NCI-H128 (cell line): ENCODE measurements around the gene BRAT1.
"Not testable (repeated sequence)": the region's sequence is repeated elsewhere in the genome, so short reads cannot be mapped to it uniquely, and the experiment has no call there.

ENCODE experiments used
- DNase-seq: peaks from one replicate; lab custom pipeline; 2025; ENCODE audit not compliant: unreplicated experiment; lab: John Stamatoyannopoulos, UW

BRAT1 gene

DNA sequence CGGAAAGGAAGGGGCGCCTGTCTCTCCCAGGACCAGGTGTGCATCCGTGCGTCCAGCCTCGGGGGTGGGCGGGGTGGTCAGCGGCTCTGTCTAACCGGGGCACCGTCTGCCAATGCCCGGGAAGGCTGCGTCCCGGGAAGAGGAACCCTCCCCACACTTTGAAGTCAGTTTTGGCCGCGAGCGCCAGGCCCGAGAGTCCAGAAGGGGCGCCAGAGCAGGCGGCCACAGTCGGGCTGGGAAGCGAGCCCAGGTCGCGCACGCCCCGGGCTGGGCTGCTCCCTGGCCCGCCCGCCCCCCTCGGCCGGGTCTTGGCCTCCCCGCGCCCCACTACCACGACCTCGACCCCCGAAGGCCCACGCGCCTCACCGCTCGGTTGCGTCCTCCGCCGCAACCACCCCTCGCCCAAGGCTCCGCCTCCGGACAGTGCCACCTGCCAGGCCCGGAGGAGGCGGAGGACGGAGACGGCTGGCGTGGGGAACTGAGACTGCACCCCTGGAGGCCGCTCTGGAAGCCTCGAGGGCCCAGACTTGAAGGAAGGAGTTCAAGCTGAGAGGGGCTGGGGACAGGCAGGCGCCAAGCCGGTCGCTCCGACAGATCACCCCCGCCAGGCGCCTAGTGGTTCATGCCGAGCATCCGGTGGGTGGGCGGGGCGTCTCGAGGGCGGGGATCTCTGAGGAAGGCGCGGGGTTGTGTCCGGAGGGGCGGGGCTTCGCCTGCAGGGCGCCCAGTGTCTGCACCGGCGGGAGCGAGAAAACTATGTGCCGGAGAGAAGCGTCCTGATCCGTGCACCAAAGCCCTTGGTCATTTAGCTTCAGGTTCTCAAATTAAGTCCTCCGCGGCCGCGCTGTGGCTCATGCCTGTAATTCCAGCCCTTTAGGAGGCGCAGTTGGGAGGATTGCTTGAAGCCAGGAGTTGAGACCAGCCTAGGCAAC, at the start of gene BRAT1:
BRAT1 (minus strand) TSS at position 404 of the 932 bp plus-strand sequence. CDS start 1,093 bp downstream, outside the sequence.
- peak; percentile 78 for DNase-seq

DNA sequence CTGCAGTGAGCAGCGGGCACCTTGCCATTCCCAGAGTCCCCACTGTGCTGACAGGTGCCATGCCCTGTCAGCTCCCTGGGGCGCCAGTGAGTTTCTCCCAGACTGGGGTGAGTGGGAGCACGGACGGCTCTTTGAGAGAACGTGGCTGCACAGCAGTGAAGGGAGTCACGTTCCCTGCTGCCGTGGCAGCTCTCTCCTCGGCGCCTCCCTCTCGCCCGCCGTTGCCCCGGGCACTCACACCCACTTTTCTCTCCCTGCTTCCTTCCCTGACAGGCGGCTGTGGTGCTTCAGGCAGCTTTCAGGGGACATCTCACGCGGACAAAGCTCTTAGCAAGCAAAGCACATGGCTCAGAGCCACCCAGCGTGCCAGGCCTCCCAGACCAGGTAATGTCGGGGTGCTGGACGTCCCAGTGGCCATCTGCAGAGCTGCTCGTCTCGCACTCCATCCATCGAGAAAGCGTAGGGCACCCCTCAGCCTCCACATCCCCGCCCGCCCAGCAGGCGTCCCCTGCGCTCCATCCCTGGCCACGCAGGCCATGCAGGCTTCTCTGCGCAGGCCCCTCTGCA, 49.4 kb upstream of the BRAT1 start:
- no peak for DNase-seq

DNA sequence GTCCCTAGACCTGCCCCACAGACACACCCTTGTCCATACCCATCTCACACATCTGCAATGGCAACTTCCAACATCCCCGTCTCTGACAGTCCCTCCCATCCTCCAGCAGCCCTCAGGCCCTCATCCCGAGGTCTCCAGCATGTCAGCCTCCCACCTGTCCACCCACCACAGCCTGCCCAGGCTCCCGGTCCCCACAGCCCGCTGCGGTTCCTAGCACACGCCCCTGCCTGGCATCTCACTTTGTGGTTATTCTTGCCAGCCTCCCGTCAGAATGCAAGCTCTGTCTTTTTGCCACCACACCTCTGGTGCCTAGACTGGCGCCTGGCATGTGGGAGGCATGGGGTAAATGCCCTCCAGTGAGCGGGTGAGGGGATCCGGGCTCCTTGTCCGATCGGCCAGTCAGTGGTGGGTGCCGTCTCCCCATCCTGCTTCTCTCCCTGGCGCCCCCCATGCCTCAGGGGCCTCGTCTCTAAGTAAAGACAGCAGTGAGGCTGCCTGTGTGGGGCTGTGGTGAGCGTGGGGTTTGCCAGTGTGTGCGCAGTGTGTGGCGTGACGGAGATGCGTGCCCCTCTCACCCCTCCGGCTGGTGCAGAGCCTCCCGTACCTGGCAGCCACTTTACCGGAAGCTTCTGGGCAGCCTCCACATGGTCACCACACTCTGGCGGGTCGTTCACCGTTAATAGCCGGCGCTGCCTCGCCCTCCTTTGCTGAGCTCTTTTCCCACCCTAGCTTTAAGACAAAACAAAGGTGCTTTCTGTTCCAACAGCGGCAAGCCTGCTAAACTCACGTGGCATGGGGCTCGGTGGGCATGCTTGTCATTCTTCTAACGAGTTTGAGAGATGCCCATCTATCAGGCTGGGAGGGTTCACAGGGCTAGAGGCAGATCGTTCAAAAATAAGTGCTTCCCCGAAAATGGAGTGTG, 48.0 kb upstream of the BRAT1 start:
- DNase-seq, result no peak

DNA sequence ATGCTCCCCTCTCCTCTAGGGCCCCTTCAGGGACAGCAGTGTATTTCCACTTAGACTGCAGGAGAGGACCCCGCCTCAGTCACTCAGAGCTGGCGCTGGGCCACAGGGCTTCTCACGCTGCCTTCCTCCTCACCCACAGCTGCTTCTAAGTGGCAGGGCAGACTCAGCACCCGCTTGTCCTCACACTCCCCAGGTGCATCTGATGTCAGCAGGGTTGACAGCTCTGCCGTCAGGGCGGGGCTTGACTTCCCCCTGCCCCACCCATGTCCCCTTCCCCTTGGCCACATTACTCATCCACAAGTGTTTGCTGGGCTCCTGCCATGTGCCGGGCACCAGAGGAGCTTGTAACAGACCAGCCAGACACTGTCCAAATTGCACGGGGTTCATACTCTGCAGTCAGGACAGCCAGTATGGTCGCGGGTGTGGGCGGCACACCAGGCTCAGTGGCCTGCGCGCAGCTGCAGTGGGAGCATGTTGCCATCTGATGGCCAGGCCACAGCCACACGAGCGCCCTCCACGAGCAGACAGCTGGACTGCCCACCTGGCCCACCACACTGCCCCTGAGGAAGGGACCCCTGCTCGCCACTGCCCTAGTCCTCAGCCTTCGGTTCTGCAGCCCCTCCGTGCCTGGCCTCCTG, 47.2 kb upstream of the BRAT1 start:
- no peak for DNase-seq

DNA sequence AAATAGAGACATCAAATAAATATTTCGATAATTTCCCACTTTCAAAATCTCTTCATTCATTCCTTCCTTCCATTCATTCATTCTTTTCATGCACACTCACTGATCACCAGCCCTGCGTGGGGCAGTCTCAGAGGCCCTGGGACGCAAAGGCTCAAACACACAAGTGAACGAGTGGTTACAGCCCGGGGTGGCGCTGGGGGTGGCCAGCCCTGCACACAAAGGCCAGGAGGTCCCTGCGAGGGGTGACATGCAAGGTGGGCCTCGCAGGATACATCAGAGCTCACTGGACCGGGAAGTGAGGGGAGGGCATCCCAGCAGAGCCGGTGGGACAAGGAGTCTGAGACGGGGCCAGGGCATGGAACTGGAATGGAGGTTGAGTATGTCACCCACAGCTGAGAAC, 46.6 kb upstream of the BRAT1 start:
- no peak for DNase-seq

DNA sequence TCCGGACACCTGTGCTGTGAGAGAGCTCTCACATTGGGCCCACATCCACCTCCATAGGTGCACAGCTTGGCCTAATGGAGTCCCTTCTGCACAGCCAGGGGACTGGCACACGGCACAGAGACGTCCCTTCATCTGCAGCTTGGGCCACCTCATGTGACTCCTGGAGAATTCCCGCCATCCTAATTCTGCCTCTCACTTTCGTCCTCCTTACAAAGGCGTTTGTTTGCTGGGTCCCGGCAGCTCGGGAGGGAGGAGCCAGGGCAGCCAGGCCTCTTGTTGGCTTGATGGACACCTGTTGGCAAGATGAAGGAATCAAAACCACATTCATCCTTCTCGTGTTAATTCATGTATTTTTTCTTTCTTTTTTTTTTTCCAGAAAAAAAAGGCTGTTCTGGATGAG, 45.7 kb upstream of the BRAT1 start:
- no peak for DNase-seq

DNA sequence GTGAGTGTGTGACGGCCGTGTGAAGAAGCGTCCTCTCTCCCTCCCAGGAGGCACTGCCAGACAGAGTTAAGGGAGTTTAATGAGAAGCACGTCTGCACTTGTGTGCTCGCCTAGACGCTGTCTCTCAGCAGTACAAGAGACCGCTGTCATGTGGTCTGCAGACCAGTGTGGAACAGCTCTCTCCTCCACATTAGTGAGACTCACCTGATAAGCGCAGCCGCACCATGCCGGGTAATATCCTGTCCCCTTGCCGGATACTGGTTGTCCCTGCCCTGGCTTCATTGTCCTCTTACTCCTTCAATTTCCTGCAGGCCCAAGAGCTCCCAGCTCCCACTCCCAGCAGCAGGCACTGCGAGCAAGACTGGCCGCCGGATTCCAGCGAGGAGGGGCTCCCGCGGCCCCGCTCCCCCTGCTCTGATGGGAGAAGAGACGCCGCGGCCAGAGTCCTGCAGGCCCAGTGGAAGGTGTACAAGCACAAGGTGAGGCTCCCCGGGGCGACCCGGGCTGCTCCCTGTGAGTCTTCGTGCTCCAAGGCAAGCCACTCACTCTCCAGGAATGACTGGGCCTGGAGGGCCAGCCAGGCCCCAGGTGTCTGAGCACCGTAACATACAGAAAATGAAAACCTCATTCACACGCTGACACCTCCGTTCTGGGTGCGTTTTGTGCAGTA, 43.0 kb upstream of the BRAT1 start:
- DNase-seq, result no peak

DNA sequence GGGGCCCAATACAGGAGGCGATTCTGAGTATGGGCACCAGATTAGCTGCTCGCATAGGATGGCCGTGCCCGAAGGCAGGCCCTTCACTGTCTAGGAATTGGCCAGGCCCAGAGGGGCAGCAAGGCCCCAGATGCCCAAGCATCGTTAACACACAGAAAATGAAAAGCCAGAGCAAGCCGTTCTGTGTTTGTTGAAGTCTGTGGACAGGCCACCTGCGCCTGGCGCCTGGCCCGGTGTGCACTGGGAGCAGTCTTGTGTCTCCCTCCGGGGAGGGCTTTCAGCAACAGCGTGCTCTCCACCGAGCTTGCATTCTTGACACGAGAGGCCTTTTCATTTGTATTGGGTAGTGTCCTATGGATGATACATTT, 41.9 kb upstream of the BRAT1 start:
- no peak for DNase-seq

DNA sequence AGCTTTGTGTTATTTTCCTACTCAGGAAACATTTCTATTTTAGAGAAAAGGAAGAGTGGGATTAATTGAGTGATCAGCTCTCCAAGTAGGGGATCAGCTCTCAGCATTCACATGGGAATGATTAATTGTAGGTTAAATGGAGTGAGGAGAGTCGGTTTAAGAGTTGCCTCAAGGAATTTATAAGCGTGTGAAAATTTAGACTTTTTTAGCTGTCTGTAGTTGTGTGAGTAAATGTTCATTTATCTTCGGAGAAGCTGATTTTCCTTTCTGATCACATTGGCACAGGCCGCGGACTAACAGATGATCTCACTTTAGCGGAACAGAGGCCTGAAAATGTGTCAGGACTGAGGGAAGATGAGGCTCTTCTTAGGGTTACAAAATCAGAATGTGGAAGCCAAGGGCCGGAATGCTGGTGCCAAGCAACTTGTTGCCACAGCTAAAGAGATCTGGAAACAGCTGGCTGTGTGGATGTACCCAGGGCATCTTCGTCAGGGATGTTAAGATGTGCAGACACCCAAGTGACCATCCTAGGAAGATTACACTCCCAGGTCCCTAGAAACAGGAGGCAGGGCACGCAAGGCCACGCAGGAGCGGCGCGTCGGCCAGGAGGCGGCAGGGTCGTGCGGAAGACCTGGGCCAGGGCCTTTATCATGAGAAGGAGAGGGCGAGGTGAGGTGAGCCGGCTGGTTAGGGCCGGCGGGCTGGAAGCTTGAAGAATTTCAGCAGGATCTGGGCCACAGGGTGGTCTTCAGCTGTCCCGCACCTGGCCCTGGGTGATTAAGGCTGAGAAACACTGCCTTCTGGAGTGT, 41.3 kb upstream of the BRAT1 start:
- DNase-seq, result no peak

DNA sequence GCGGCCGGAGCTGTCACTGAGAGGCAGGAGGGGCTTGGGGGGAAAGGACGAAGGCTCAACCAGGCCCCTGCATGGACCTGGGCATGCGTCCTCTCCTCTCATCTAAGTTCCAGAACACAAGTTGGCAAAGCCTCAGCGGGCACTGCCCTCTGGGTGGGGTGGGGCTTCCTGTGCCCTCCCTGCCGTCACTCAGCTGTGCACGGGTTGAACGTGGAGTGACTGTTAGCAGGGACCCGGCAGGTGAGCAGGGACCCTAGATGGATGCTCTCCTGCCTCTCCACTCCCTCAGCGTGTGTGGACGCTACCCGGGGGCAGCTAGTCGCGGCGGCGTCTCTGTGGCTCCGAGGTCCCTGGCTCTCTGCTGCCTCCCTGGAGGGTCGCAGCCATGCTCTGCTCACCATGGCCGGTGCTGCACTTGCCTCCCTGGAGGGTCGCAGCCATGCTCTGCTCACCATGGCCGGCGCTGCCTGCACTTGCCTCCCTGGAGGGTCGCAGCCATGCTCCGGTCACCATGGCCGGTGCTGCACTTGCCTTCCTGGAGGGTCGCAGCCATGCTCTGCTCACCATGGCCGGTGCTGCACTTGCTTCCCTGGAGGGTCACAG, 40.0 kb upstream of the BRAT1 start:
- DNase-seq, result no peak

DNA sequence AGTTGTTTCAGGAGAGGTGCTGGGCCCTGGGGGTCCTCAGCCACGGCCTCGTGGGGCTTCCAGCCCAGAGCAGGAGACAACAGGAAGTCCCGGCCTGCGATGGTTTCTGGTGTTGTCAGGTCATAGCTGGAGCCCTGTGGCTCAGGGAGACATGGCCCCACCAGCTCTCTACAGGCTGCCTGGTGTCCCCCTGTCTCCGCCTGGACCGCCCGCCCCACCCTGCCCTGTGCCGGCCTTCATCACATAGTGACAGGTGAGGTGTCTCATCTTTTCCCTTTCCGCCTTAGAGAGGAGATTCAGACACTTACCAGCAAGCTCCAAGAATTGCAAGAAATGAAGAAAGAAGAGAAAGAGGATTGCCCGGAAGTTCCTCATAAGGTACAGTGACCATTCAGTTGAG, 39.3 kb upstream of the BRAT1 start:
- no peak for DNase-seq

DNA sequence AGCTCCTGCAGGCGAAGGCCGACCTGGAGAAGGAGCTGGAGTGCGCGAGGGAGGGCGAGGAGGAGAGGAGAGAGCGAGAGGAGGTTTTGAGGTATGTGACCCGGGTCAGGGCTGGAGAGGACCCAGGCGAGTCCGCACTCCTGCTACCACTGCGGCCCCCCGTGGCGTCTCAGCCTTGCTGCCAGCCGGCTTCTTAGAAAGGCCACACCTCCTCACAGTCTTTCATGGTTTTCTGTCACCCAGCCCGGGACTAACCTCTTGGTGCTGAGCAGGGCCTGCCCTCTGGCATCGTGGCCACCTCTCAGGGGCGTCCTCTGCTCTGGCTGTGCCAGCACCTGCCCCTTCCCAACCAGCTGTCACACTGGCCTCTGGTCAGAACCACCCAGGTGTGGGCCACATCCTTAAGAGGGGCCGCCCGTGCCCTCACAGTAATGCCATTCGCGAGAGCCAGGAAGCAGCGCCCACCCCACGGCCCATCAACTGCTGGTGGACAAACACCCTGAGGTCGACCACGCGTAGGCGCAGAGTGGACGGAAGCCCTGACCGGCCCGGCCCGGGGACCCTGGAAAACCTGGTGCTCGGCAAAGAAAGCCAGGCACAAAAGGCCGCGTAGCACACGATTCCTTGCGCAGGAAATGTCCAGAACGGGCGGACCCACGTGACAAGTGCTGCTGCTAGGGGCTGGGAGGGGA, 37.9 kb upstream of the BRAT1 start:
- no peak for DNase-seq

DNA sequence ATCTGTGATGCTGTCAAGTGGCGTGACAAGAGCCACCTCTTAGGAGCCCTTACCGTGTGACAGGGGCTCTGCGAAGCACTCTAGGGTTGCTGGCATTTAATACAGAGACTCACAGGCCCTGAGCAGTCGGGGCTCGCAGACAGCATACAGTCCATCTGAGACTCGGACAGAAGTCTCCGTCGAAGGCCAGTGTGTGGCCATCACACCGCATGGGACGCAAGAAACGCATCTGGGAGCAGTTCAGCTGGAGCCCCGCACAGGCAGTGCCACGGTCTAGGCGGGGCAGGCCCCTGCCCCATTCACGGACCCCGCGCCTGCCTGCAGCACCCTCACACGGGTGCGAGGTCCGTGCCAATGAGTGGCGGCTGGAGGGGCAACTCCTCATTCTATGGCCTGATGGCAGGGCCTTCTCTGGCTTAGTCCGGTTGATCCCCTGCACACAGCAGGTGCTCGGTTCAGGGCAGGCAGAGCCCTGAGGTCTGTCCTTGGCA, 37.1 kb upstream of the BRAT1 start:
- DNase-seq, result no peak

DNA sequence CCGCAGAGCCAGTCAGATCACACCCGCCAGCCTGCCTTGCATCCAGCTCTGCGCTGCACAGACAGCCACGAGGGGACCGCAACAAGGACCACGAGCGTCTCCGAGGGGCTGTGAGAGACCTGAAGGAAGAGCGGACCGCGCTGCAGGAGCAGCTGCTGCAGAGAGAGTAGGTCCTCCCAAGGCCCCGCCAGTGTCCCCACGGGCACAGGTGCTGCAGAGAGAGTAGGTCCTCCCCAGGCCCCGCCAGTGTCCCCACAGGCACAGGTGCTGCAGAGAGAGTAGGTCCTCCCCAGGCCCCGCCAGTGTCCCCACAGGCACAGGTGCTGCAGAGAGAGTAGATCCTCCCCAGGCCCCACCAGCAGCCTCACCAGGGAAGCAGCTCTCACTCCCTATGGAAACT, 34.6 kb upstream of the BRAT1 start:
- not testable (repeated sequence) for DNase-seq

DNA sequence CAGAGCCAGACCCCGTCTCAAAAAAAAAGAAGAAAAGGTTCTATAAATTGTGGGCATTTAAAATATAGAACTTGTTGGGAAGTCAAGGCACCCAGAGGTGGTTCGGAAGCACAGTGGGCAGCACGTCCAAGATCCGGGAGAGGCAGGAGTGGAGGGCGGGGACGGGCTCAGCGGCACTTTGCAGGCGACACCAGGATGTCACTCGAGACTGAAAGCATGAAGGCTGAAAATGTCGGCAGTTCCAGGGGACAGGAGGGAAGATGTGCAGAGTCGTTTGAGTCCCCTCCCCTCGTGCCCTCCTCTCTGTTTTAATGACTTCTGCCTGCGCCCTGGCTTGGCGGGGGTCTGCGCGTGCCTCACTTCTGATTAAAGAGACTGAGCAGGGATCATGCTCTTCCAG, 34.0 kb upstream of the BRAT1 start:
- no peak for DNase-seq

DNA sequence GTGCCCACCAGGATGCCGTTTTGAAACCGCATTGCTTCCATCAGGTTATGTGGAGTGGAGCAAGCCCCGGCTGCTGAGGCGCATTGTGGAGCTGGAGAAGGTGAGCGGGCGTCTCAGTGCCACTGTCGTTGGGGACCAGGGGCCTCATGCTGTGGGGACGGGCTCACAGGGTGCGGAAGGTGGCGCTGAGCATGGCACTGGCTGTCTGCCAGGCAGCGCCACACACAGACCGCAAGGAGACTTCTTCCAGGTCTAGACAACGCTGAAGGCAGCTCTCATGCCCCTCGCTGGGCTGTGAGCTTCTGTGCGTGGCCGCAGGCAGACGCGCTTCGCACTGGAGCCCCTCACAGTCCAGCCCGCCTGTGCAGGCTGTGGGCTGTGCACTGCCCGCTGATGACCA, 32.5 kb upstream of the BRAT1 start:
- DNase-seq, result no peak

DNA sequence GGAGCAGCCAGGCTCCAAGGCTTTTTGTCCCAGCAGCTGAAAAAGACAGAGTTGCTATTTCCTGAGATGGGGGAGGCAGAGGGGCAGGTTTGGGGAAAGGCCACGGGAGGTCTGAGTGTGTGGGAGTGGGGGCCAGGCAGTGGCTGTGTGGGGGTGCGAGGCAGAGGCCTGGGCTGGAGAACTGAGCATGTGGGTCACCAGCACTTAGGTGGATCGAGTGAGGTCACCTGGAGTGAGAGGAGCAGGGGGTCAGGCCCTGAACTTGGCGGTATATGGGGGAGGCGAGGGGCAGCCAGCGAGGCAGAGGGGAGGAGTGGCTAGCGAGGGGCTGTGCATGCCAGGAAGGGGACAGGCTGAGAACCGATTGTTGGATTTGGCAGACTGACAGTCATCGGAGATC, 31.8 kb upstream of the BRAT1 start:
- DNase-seq, result no peak

DNA sequence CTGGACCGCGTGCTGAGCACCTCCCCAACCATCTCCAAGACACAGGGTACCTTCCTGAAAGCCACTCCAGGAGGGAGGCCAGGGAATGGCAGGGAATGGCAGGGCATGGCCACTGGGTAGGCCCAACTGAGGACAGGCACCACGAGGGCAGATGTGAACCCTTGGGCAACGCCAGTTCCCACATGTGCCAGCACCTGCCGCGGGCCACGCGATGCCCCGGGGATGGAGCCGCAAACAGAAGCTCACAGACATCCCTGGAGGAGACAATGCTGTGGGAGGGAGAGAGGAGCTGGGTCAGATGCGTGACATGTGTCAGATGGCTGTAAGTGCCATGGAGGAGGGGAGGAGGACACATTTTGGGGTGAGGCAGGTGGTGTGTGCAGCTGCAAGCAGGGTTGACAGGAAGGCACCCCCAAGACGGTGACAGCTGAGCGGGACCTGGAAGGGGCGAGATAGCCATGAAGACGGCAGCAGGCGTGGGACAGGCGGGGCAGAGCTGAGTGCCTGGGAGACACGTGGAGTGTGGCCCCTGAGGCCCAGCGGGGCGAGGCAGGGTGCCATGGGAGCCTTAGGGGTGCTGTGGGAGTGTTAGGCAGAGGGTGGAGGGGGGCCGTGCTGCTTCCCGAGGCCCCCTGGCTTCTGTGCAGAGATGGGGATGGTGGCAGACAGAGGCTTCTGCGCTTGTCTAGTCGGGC, 31.1 kb upstream of the BRAT1 start:
- no peak for DNase-seq
